Measurements from ENCODE around the gene GYG1.

DNA sequence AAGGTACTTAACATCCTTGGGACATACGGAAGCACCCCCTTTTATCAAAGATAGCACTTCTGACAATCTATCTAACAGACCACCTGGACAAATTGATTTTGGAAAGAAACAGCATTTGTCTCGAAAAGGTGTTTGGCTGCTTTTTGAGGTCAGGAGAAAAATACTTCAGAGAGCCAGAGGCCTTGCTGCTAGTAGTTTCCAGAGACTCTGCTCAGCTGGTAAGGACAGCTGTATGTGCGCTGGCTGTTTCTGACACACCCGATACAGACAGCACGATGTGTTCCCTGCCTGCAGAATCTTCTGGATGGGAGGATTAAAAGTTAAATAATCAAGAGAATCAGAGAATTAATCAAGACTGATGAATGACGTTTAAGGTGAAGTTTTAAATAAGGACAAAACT is 15.6 kb upstream of the GYG1 start:
- TF ChIP-seq SUZ12 (IDR thresholded peaks at IDR 0.05) (no peak), BHLHE40 (IDR thresholded peaks at IDR 0.05; ENCODE audit: borderline replicate concordance) (no peak), FOXK2 (IDR thresholded peaks at IDR 0.05) (no peak), ELF4 (IDR thresholded peaks at IDR 0.05) (no peak), TARDBP (IDR thresholded peaks at IDR 0.05) (no peak), SP1 (IDR thresholded peaks at IDR 0.05) (no peak), NFRKB (IDR thresholded peaks at IDR 0.05) (no peak), L3MBTL2 (conservative IDR thresholded peaks at IDR 0.05) (no peak), HDGF (IDR thresholded peaks at IDR 0.05; ENCODE audit: borderline replicate concordance) (no peak)
- TF ChIP-seq, protein P1, sequence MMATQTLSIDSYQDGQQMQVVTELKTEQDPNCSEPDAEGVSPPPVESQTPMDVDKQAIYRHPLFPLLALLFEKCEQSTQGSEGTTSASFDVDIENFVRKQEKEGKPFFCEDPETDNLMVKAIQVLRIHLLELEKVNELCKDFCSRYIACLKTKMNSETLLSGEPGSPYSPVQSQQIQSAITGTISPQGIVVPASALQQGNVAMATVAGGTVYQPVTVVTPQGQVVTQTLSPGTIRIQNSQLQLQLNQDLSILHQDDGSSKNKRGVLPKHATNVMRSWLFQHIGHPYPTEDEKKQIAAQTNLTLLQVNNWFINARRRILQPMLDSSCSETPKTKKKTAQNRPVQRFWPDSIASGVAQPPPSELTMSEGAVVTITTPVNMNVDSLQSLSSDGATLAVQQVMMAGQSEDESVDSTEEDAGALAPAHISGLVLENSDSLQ (IDR thresholded peaks at IDR 0.05) = no peak
